AG09319 (cell line): Measurements from ENCODE around the gene FYN.

Experiments
- DNase-seq: peaks from one replicate; pipeline ENCODE4 v3.0.0-alpha.2; 2010; ENCODE audit warnings: low read depth; ENCODE audit errors: extremely low read depth
- CTCF ChIP-seq: IDR thresholded peaks from 2 replicates; pipeline ENCODE4 v1.5.1; 2011; ENCODE audit warnings: low read depth, mild to moderate bottlenecking, inconsistent platforms, low read length, moderate library complexity

FYN gene

DNA sequence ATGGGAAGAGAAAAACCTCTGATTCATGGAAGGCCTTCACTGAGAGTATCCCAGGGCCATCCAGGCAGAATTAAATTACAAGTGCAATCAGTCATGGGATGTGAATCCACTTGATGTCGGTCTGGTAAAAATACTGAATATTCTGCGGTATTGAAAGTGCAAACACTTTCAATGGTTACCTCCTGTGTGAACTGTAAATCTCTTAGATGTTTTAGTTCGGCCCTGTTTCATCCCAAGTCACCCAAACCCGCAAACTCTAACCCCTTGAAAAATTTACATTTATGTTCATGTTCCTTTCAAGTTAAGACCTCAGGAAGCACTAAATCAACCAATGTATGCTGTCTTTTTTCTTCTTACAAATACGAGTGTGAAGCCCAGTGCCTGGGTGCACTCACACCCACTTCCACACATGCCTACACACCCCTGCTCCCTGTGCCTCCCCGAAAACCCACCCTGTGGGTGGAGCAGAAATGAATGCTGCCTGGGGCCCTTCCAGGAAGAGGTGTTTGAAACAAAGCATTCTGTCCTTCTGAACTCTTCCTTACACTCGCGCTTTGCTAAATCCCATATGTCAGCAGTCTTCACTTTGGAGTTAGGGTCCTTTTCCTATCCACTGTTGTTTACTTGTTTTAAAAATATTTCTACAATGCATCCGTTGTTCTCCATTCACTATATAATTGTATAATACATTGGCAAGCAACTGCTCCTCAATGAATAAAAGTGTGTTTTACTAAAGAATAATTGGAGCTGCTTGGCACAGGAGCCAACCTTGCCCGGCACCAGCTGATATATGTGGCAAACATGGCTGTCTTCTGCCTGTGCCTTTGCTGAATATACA, 62.7 kb downstream of the FYN start:
- no peak for DNase-seq
- TF ChIP-seq CTCF = no peak

DNA sequence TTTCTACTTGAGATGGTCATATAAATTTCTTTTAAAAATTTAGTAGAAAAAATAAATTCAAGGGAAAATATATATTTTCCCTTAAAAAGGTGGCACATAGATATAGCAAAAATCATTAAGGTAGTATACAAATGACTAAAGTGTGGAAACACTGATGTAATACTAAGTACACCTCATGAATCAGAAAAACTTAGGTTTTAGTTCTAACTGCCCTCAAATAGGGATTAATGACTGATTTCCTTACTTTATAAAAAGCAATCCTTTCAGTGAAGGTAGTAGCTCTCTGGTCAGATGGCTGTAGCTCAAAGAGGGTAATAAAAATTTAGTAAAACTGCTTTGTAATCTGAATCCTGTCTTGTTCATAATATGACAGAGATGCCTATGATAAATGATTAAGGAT, 63.5 kb downstream of the FYN start:
- TF ChIP-seq CTCF = no peak
- no peak for DNase-seq

DNA sequence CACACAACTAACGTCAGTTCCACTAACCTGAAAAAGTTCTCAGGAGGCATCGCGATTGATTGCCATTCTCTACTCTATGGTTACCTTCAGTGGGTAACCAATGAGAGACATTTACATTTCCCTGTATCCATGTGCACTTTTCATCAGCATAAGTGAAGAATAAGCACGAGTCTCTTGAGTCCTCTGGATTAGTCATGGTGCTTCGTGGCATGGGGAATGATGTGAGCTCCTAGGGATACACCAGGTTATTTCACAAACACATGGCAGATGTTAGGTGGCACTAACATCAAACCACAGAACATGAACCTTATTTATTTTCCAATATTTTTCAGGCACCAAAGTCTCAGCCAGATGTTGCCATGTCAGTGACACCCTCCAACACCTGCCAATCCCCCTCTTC, 64.0 kb downstream of the FYN start:
- no peak for DNase-seq

DNA sequence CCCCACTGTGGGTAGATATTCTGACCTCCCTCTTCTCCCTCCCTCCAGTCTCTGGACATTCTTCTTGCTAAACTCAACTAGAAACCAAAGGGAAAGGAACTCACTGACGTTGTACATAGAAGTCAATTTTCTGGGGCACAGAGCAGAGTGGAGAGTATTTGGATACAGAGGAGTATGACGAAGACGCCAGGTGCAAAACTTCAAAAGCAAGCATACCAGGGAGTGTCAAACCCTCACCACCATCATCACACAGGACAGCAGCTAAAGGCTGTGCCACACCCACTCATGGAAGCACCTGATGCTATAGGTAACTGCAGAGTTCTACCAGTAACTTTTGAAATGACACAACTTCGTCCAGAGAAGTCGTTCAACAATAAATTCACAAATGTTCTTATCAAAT, 64.8 kb downstream of the FYN start:
- DNase-seq = no peak
- no peak for TF ChIP-seq CTCF

More for the DNA sequence above, 64.0 kb downstream of the FYN start:
- no peak for TF ChIP-seq CTCF

GRCh38 chr6:111806561-111807497, 66.4 kb downstream of the FYN start:
- no peak for DNase-seq

DNA sequence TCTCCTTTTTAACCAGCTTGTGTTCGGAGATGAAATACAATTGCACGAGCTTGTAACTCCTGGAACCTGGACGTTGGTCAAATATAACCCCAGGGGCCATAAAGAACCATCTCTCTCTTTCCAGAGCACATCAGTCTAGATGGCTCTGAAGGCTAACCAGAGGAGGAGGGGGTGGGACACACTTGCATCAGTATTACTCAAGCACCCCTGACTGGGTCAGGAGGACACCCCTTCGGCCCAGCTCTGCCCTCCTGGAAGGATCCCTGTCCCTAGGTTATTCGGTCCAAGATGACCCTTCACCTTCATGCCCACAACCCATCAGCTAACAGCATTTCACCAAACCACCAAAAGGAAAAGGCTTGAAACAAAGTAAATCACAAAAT, 67.1 kb downstream of the FYN start:
- no peak for TF ChIP-seq CTCF
- DNase-seq = no peak

More at GRCh38 chr6:111806561-111807497, 66.4 kb downstream of the FYN start:
- no peak for TF ChIP-seq CTCF
